ENCODE results near the gene ARHGAP10.

The ARHGAP10 gene

DNA sequence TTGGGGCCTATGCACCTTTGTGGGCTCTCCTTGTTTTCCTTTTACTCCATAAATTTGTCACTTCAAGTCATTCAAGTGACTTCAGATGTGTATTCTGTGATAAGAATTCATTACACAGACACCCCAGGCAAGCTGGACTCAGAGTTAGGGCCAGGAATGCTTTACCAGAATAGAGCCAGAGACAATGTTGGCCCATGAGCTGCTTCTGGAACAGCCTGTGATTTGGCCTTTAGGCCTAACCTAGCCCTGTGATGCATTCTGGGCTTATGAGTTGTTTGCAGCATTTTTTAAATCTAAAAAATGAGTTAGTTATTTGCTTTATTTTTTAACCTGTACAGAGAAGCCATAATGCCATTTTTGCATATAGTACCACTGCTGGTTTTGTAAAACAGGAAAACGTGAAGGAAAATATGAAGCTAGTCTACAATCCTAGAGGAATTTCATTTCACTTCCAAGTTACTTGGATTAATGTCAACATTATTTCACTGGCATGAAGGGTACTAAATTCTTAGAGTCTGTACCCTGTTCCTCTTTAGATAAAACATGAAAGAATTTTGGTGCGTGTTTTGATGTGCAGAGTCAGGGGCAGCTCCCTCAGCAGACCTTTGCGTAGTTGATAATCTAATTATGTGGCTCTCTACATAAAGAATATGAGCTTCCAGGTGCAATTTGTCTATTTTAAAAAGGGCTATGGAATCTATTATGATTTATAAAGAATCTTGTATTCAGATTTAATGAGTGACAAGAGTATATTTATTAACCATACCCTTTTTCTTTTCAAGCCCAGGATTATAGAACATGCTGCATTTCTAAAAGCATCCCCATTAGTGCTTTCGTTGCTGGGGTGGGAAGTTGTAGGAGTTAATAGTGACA lies 84.7 kb downstream of the ARHGAP10 start:
- TF ChIP-seq, protein P1, sequence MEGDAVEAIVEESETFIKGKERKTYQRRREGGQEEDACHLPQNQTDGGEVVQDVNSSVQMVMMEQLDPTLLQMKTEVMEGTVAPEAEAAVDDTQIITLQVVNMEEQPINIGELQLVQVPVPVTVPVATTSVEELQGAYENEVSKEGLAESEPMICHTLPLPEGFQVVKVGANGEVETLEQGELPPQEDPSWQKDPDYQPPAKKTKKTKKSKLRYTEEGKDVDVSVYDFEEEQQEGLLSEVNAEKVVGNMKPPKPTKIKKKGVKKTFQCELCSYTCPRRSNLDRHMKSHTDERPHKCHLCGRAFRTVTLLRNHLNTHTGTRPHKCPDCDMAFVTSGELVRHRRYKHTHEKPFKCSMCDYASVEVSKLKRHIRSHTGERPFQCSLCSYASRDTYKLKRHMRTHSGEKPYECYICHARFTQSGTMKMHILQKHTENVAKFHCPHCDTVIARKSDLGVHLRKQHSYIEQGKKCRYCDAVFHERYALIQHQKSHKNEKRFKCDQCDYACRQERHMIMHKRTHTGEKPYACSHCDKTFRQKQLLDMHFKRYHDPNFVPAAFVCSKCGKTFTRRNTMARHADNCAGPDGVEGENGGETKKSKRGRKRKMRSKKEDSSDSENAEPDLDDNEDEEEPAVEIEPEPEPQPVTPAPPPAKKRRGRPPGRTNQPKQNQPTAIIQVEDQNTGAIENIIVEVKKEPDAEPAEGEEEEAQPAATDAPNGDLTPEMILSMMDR (IDR thresholded peaks at IDR 0.05; ENCODE audit: insufficient read depth, low read length, poor library complexity, severe bottlenecking): no peak

DNA sequence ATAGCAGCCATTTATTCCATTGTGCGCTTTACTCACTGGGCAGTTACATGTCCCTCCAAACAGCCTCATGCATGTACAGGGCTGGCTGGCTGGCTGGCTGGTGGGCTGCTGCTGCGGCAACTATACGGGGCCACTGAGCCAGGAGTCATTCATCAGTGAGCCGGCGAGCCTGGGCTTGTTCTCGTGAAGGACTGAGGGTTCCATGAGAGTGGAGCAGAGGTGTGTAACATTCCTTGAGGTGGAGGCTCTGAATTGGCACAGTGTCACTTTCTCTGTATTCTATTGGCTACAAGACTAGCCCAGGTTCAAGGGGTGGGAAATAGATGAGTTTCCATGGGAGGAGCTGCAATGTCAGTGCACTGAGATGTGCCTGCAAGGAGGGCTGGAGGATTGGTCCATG lies 89.1 kb downstream of the ARHGAP10 start:
- Histone ChIP-seq H3K36me3 (ENCODE audit: control insufficient read depth, insufficient read depth, low read length) (peaks cover 10% of the 10 kb centered on the region), H3K4me3 (replicated peaks; ENCODE audit: low read depth, low read length) (no peak overlapping the region), H3K27me3 (replicated peaks; ENCODE audit: control insufficient read depth, insufficient read depth, low read length) (no peaks in the 10 kb centered on the region)
- TF ChIP-seq, protein P1 (IDR thresholded peaks at IDR 0.05; ENCODE audit: insufficient read depth, low read length, poor library complexity, severe bottlenecking): no peak
- no peak for DNase-seq (ENCODE audit: extremely low read depth, insufficient read length)

More for the DNA sequence above, 84.7 kb downstream of the ARHGAP10 start:
- Histone ChIP-seq H3K27me3 (replicated peaks; ENCODE audit: control insufficient read depth, insufficient read depth, low read length) (no peaks in the 10 kb centered on the region), H3K36me3 (ENCODE audit: control insufficient read depth, insufficient read depth, low read length) (no peaks in the 10 kb centered on the region), H3K4me3 (replicated peaks; ENCODE audit: low read depth, low read length) (no peak overlapping the region)
- no peak for DNase-seq (ENCODE audit: extremely low read depth, insufficient read length)

DNA sequence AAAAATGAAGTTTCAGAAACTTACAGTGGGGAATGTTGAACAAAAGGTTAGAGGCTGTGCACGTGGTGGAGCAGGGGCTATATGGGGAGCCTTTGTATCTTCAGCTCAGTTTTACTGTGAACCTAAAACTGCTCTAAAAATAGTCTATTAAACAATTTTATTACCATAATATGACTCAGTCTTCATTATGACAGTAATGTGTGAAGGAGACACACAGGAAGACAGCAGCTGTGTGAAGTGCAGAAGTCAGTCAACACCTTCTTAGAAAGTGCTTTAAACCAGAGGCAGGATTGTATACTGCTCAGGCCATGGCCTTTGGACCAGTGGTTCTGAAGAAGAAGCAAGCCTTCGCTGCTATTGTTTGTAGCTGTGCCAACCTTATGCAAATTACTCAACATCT lies 89.7 kb downstream of the ARHGAP10 start:
- TF ChIP-seq, protein P1 (IDR thresholded peaks at IDR 0.05; ENCODE audit: insufficient read depth, low read length, poor library complexity, severe bottlenecking): no peak
- Histone ChIP-seq H3K36me3 (ENCODE audit: control insufficient read depth, insufficient read depth, low read length) (peaks cover 13% of the 10 kb centered on the region), H3K27me3 (replicated peaks; ENCODE audit: control insufficient read depth, insufficient read depth, low read length) (no peaks in the 10 kb centered on the region), H3K4me3 (replicated peaks; ENCODE audit: low read depth, low read length) (no peak overlapping the region)
- peak; percentile 20 for DNase-seq (ENCODE audit: extremely low read depth, insufficient read length)

- H3K36me3 ChIP-seq (ENCODE audit: control insufficient read depth, insufficient read depth, low read length): peaks cover 13% of the 10 kb centered on the region
- TF ChIP-seq, protein P1 (IDR thresholded peaks at IDR 0.05; ENCODE audit: insufficient read depth, low read length, poor library complexity, severe bottlenecking): no peak
- no peak for DNase-seq (ENCODE audit: extremely low read depth, insufficient read length)
Measured at GRCh38 chr4:147822128-147822527, 90.2 kb downstream of the ARHGAP10 start.

GRCh38 chr4:147823130-147823529 lies 91.2 kb downstream of the ARHGAP10 start:
- DNase-seq (ENCODE audit: extremely low read depth, insufficient read length): no peak
- TF ChIP-seq, protein P1 (IDR thresholded peaks at IDR 0.05; ENCODE audit: insufficient read depth, low read length, poor library complexity, severe bottlenecking): no peak
- H3K4me3 ChIP-seq (replicated peaks; ENCODE audit: low read depth, low read length): no peak overlapping the region
- H3K27me3 ChIP-seq (replicated peaks; ENCODE audit: control insufficient read depth, insufficient read depth, low read length): no peaks in the 10 kb centered on the region
- peaks cover 13% of the 10 kb centered on the region for H3K36me3 ChIP-seq (ENCODE audit: control insufficient read depth, insufficient read depth, low read length)

More at GRCh38 chr4:147822128-147822527, 90.2 kb downstream of the ARHGAP10 start:
- Histone ChIP-seq H3K27me3 (replicated peaks; ENCODE audit: control insufficient read depth, insufficient read depth, low read length) (no peaks in the 10 kb centered on the region), H3K4me3 (replicated peaks; ENCODE audit: low read depth, low read length) (no peak overlapping the region)
